Raji (cell line): Measurements from ENCODE around the gene SLX1B.
"Not testable (repeated sequence)": the region's sequence is repeated elsewhere in the genome, so short reads cannot be mapped to it uniquely, and the experiment has no call there.

Source experiments
- POLR2A ChIP-seq: IDR thresholded peaks from 2 replicates; pipeline ENCODE4 v1.6.1; 2011; ENCODE audit warnings: low read depth, low read length, control low read depth; ENCODE audit not compliant: insufficient read depth

SLX1B gene

DNA sequence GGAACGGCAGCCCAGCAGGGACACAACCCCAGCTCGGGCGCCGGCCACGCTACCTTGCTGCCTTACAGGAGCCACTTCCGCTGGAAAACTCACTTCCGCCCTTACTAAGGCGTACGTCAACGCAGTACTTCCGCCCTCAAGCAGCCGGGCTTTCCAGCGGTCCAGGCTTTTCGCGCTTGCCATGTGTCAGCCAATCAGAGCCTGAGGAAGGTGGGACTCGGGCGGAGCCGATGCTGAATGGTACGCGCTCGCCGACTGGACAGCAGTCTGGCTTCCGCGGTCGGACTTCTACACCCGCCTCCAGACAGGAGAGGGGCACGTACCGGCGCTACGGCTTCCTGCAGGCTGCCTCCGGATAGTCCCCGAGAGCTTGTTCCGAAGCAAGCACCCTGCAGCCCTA lies at the start of gene SLX1B, which contains the start of gene BOLA2:
Gene SLX1B (plus strand): TSS at position 265 of the 400 bp plus-strand sequence.
Gene BOLA2 (minus strand): TSS at position 83 of the 400 bp plus-strand sequence. CDS start 98 bp downstream, outside the sequence.
- TF ChIP-seq POLR2A: not testable (repeated sequence)

DNA sequence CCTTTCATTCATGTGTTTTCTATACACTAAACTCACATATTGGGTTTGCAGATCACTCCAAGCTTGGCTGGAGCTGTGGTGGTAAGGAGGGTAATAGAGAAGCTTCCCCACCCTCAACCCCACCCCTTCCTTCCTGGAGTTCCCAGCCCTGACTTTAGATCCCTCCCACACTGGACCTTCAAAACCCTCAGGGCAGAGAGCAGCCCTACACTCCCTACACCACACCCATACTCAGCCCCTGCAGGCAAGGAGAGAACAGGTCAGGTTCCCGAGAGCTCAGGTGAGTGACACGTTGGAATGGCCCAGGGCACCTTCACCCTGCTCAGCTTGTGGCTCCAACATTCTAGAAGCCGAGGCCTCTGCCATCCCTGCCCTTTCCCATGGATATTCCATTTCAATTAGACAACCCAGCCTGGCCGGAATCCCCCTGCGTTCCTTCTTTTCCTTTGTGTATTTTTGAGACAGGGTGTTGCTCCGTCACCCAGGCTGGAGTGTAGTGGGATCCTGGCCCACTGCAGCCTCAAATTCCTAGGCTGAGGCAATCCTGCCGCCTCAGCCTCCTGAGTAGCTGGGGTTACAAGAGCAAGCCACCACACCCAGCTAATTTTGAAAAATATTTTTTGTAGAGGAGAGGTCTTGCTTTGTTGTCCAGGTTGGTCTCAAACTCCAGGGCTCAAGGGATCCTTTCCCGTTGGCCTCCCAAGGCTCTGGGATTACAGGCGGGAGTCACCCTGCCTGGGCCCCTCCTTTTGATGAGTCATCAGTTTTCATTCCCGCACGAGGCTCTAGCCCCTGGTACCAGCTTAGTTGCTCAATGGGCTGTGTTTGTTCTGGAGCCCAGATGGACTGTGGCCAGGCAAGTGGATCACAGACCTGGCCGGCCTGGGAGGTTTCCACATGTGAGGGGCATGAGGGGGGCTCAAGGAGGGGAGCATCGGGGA lies 5.6 kb downstream of the SLX1B start, which contains the start of gene SULT1A4:
Gene SULT1A4 (plus strand): TSS at position 208 of the 941 bp plus-strand sequence. CDS start 1,473 bp downstream, outside the sequence.
- TF ChIP-seq POLR2A: not testable (repeated sequence)

DNA sequence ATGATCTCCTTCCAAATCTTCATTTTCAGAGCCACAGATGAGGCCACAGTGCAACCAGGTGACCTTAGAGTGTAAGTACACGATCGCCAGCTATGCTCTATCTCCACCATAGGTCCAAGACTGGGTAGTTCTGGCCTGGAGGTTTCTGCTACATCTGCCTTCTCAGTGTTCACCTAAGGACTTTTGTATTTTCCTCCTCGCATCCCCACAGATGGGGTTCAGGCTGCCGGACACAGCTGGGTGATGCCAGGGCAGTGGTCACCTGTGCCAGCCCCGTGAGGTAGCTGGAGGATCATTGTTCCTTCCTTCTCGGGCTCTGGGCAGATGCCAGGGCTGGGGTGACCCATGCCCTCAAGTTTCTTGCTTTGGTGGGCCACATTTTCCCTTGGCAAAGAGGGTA lies 52.0 kb downstream of the SLX1B start, which contains the start of gene NPIPB12:
Gene NPIPB12 (minus strand): TSS at position 101 of the 400 bp plus-strand sequence.
- not testable (repeated sequence) for TF ChIP-seq POLR2A
